GM23338 (cell line): ENCODE measurements around the gene DOCK1. TPM values are rescaled to one million over a fixed set of nuclear protein-coding genes. Genes with fewer than 3 reads are reported as not detected.

Source experiments
- ATAC-seq: fragments of 200-7000 bp; cut with Tn5 transposase; 3 replicates; pipeline ENCODE4 v1.9.1; 2020
- DNase-seq: peaks from one replicate; pipeline ENCODE4 v3.0.0-alpha.2; 2015; ENCODE audit warnings: low spot score
- H2AFZ ChIP-seq: fragments of 200-600 bp; sonication (generic); 2 replicates; pipeline ENCODE4 v1.8.0; 2016; ENCODE audit warnings: antibody characterized with exemption, mild to moderate bottlenecking, moderate library complexity
- H3F3A ChIP-seq: fragments of 200-600 bp; sonication (generic); replicated peaks from 2 replicates; pipeline ENCODE4 v1.8.0; 2017; ENCODE audit warnings: antibody characterized with exemption, mixed run types, low read depth
- H3K27ac ChIP-seq: fragments of 200-600 bp; sonication (generic); 2 replicates; pipeline ENCODE4 v1.6.1; 2016; ENCODE audit warnings: low read depth
- H3K27me3 ChIP-seq: fragments of 200-600 bp; sonication (generic); 2 replicates; pipeline ENCODE4 v1.8.0; 2016; ENCODE audit warnings: mild to moderate bottlenecking, mixed run types, moderate library complexity; ENCODE audit not compliant: insufficient read depth
- H3K36me3 ChIP-seq: fragments of 200-600 bp; sonication (generic); 2 replicates; pipeline ENCODE4 v1.8.0; 2016; ENCODE audit warnings: mild to moderate bottlenecking; ENCODE audit not compliant: insufficient read depth
- H3K4me1 ChIP-seq: fragments of 200-600 bp; sonication (generic); 2 replicates; pipeline ENCODE4 v1.8.0; 2016; ENCODE audit warnings: mild to moderate bottlenecking, moderate library complexity; ENCODE audit not compliant: insufficient read depth
- H3K4me2 ChIP-seq: fragments of 200-600 bp; sonication (generic); 2 replicates; pipeline ENCODE4 v1.7.1; 2017; ENCODE audit warnings: mixed run types
- H3K4me3 ChIP-seq: fragments of 200-600 bp; sonication (generic); 2 replicates; pipeline ENCODE4 v1.6.1; 2016; ENCODE audit warnings: mixed run types
- H3K79me2 ChIP-seq: fragments of 200-600 bp; sonication (generic); replicated peaks from 2 replicates; pipeline ENCODE4 v1.8.0; 2017; ENCODE audit warnings: mild to moderate bottlenecking; ENCODE audit not compliant: insufficient read depth
- H3K9me2 ChIP-seq: fragments of 200-600 bp; sonication (generic); 2 replicates; pipeline ENCODE4 v1.8.0; 2017; ENCODE audit not compliant: insufficient read depth
- H4K20me1 ChIP-seq: fragments of 200-600 bp; sonication (generic); replicated peaks from 2 replicates; pipeline ENCODE4 v1.8.0; 2017; ENCODE audit warnings: mild to moderate bottlenecking; ENCODE audit not compliant: insufficient read depth
- H3K27ac Mint-ChIP-seq: 2 replicates; pipeline ENCODE4 v1.8.0; 2020; ENCODE audit warnings: inconsistent platforms, mild to moderate bottlenecking, moderate library complexity, mixed read lengths
- H3K27me3 Mint-ChIP-seq: 3 replicates; pipeline ENCODE4 v1.8.0; 2022; ENCODE audit warnings: low read depth, mild to moderate bottlenecking, moderate library complexity, mixed read lengths, inconsistent platforms; ENCODE audit not compliant: insufficient read depth, poor library complexity
- H3K36me3 Mint-ChIP-seq: 3 replicates; pipeline ENCODE4 v1.8.0; 2021; ENCODE audit warnings: low read depth, mild to moderate bottlenecking, inconsistent platforms, moderate library complexity, mixed read lengths
- H3K4me1 Mint-ChIP-seq: 3 replicates; pipeline ENCODE4 v1.8.0; 2020; ENCODE audit warnings: mild to moderate bottlenecking, inconsistent platforms, mixed read lengths
- H3K4me3 Mint-ChIP-seq: 3 replicates; pipeline ENCODE4 v1.8.0; 2021; ENCODE audit warnings: moderate library complexity, mild to moderate bottlenecking, inconsistent platforms, mixed read lengths
- H3K9me3 Mint-ChIP-seq: 3 replicates; pipeline ENCODE4 v1.8.0; 2020; ENCODE audit warnings: moderate library complexity, mild to moderate bottlenecking, inconsistent platforms, mixed read lengths
- CREB1 ChIP-seq: fragments of 250-450 bp; sonication (Bioruptor Pico); IDR thresholded peaks from 2 replicates; pipeline ENCODE4 v1.5.0; 2020; ENCODE audit warnings: low read depth, mild to moderate bottlenecking, moderate library complexity
- EZH2phosphoT487 ChIP-seq: fragments of 200-600 bp; sonication (generic); IDR thresholded peaks from one replicate; pipeline ENCODE4 v1.8.1; 2018; ENCODE audit warnings: antibody characterized with exemption; ENCODE audit not compliant: unreplicated experiment
- JUNB ChIP-seq: IDR thresholded peaks from one replicate; pipeline ENCODE4 v1.6.1; 2016; ENCODE audit warnings: antibody characterized with exemption; ENCODE audit not compliant: unreplicated experiment
- NANOG ChIP-seq: IDR thresholded peaks from 2 replicates; pipeline ENCODE4 v1.6.1; 2016; ENCODE audit warnings: antibody characterized with exemption, borderline replicate concordance
- POLR2AphosphoS5 ChIP-seq: IDR thresholded peaks from 2 replicates; pipeline ENCODE4 v1.6.1; 2016; ENCODE audit warnings: antibody characterized with exemption, low read depth
- STAT1 ChIP-seq: IDR thresholded peaks from one replicate; pipeline ENCODE4 v1.6.1; 2016; ENCODE audit warnings: antibody characterized with exemption; ENCODE audit not compliant: unreplicated experiment
- ZNF114 ChIP-seq: fragments of 250-450 bp; sonication (Bioruptor Pico); IDR thresholded peaks from 2 replicates; pipeline ENCODE4 v1.5.0; 2020; ENCODE audit warnings: mild to moderate bottlenecking, moderate library complexity
- ZNF331 ChIP-seq: fragments of 250-450 bp; sonication (Bioruptor Pico); IDR thresholded peaks from 2 replicates; pipeline ENCODE4 v1.5.0; 2020; ENCODE audit warnings: low read depth, mild to moderate bottlenecking, moderate library complexity
- polyA plus RNA-seq: library from polyadenylated mRNA; unstranded; fragments of >200 nt; fragmentation: Nextera tagmentation; extraction: Ambion mirVana; gene quantifications from 2 replicates; pipeline ENCODE4 v1.2.1, GENCODE V29; 2016
- total RNA-seq: library from RNA; depleted of rRNA; stranded (reverse); fragments of >200 nt; shearing (Covaris generic); gene quantifications from 2 replicates; pipeline ENCODE4 v1.2.3, GENCODE V29; 2014
- TF ChIP-seq, protein P1 (sequence below): IDR thresholded peaks from 2 replicates; pipeline ENCODE4 v1.6.1; 2016; ENCODE audit warnings: antibody characterized with exemption
- TF ChIP-seq, protein P2 (sequence below): fragments of 250-450 bp; sonication (Bioruptor Pico); IDR thresholded peaks from 2 replicates; pipeline ENCODE4 v1.5.0; 2020; ENCODE audit warnings: mild to moderate bottlenecking, moderate library complexity
- TF ChIP-seq, protein P3 (sequence below), 2 experiments: fragments of 200-600 bp in 1 of 2; sonication (generic) in 1 of 2; conservative IDR thresholded peaks; 2 replicates each; pipeline versions ENCODE4 v1.5.1 to v1.6.1; 2016 to 2017; ENCODE audit warnings: antibody characterized with exemption in 2 of 2, low read depth in 2 of 2, mild to moderate bottlenecking in 2 of 2, moderate library complexity in 1 of 2
- TF ChIP-seq, protein P4 (sequence below): IDR thresholded peaks from one replicate; pipeline ENCODE4 v1.6.1; 2018; ENCODE audit warnings: antibody characterized with exemption; ENCODE audit not compliant: unreplicated experiment

Gene DOCK1
- total and polyA plus RNA-seq, 2 experiments from 2014 or later: 13.2 to 55.3 TPM

DNA sequence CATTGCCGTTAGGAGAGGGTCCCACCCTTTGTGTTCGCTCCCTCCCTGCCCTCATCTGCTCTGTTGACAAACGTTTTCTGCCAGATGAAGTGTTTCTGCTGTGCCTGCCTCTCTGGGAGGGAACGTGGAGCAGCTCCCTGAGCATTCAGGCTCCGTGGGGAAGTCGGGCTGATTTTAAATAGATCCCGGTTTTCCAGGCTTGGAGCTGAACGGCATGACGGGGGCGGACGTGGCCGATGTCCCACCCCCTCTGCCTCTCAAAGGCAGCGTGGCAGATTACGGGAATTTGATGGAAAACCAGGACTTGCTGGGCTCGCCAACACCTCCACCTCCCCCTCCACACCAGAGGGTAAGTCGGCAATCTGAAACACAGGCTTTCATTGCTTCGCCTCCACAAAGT lies 542.0 kb downstream of the DOCK1 start (continued):
- TF ChIP-seq, protein P1, sequence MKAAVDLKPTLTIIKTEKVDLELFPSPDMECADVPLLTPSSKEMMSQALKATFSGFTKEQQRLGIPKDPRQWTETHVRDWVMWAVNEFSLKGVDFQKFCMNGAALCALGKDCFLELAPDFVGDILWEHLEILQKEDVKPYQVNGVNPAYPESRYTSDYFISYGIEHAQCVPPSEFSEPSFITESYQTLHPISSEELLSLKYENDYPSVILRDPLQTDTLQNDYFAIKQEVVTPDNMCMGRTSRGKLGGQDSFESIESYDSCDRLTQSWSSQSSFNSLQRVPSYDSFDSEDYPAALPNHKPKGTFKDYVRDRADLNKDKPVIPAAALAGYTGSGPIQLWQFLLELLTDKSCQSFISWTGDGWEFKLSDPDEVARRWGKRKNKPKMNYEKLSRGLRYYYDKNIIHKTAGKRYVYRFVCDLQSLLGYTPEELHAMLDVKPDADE: no peak

DNA sequence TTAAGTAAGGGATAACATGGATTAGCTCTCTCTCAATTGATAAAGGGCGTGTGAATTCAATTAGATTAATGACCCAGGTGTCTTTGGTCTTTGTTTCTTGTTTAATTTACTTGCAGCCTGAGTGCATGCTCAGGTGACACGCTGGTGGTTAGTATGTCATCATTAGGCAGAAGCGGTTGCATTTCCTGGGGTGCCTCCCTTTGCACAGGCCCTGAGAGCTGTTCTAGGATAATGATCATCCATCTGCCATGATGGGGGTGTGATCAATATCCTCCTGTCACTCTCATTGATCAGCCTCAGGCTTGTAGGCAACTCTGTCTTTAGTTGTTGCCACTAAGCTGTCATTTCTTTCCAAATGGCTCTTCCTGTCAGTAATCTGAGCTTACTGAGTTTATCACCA lies 544.3 kb downstream of the DOCK1 start:
- H3K36me3 Mint-ChIP-seq: peaks cover 23% of the 10 kb centered on the region
- DNase-seq: no peak
- Histone ChIP-seq H3K4me3 (no peak overlapping the region), H3K4me1 (no peaks in the 10 kb centered on the region), H3K79me2 (no peaks in the 10 kb centered on the region), H3K27me3 (no peaks in the 10 kb centered on the region), H3K36me3 (no peaks in the 10 kb centered on the region), H3K4me2 (no peak overlapping the region), H3K27ac (no peak overlapping the region), H4K20me1 (no peaks in the 10 kb centered on the region; the same call in 1 of the 2 replicates), H3F3A (no peaks in the 10 kb centered on the region), H3K9me2 (no peaks in the 10 kb centered on the region), H2AFZ (no peak overlapping the region)
- H3K9me3 Mint-ChIP-seq: peaks cover 2% of the 10 kb centered on the region; the same call in 1 of the 3 replicates
- no peak overlapping the region for H3K4me3 Mint-ChIP-seq
- ATAC-seq: no peak
- H3K27ac Mint-ChIP-seq: no peak overlapping the region
- H3K27me3 Mint-ChIP-seq: no peaks in the 10 kb centered on the region
- H3K4me1 Mint-ChIP-seq: peaks cover 13% of the 10 kb centered on the region
- TF ChIP-seq NANOG (no peak), ZNF331 (CRISPR knock-in tag) (no peak), STAT1 (no peak), ZNF114 (CRISPR knock-in tag) (no peak), POLR2AphosphoS5 (no peak), JUNB (no peak), CREB1 (no peak), EZH2phosphoT487 (no peak)
- TF ChIP-seq, protein P1: no peak
- TF ChIP-seq, protein P2, sequence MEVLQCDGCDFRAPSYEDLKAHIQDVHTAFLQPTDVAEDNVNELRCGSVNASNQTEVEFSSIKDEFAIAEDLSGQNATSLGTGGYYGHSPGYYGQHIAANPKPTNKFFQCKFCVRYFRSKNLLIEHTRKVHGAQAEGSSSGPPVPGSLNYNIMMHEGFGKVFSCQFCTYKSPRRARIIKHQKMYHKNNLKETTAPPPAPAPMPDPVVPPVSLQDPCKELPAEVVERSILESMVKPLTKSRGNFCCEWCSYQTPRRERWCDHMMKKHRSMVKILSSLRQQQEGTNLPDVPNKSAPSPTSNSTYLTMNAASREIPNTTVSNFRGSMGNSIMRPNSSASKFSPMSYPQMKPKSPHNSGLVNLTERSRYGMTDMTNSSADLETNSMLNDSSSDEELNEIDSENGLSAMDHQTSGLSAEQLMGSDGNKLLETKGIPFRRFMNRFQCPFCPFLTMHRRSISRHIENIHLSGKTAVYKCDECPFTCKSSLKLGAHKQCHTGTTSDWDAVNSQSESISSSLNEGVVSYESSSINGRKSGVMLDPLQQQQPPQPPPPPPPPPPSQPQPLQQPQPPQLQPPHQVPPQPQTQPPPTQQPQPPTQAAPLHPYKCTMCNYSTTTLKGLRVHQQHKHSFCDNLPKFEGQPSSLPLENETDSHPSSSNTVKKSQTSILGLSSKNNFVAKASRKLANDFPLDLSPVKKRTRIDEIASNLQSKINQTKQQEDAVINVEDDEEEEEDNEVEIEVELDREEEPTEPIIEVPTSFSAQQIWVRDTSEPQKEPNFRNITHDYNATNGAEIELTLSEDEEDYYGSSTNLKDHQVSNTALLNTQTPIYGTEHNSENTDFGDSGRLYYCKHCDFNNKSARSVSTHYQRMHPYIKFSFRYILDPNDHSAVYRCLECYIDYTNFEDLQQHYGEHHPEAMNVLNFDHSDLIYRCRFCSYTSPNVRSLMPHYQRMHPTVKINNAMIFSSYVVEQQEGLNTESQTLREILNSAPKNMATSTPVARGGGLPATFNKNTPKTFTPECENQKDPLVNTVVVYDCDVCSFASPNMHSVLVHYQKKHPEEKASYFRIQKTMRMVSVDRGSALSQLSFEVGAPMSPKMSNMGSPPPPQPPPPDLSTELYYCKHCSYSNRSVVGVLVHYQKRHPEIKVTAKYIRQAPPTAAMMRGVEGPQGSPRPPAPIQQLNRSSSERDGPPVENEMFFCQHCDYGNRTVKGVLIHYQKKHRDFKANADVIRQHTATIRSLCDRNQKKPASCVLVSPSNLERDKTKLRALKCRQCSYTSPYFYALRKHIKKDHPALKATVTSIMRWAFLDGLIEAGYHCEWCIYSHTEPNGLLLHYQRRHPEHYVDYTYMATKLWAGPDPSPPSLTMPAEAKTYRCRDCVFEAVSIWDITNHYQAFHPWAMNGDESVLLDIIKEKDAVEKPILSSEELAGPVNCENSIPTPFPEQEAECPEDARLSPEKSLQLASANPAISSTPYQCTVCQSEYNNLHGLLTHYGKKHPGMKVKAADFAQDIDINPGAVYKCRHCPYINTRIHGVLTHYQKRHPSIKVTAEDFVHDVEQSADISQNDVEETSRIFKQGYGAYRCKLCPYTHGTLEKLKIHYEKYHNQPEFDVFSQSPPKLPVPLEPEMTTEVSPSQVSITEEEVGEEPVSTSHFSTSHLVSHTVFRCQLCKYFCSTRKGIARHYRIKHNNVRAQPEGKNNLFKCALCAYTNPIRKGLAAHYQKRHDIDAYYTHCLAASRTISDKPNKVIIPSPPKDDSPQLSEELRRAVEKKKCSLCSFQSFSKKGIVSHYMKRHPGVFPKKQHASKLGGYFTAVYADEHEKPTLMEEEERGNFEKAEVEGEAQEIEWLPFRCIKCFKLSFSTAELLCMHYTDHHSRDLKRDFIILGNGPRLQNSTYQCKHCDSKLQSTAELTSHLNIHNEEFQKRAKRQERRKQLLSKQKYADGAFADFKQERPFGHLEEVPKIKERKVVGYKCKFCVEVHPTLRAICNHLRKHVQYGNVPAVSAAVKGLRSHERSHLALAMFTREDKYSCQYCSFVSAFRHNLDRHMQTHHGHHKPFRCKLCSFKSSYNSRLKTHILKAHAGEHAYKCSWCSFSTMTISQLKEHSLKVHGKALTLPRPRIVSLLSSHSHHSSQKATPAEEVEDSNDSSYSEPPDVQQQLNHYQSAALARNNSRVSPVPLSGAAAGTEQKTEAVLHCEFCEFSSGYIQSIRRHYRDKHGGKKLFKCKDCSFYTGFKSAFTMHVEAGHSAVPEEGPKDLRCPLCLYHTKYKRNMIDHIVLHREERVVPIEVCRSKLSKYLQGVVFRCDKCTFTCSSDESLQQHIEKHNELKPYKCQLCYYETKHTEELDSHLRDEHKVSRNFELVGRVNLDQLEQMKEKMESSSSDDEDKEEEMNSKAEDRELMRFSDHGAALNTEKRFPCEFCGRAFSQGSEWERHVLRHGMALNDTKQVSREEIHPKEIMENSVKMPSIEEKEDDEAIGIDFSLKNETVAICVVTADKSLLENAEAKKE (CRISPR knock-in tag): no peak
- TF ChIP-seq, protein P3, sequence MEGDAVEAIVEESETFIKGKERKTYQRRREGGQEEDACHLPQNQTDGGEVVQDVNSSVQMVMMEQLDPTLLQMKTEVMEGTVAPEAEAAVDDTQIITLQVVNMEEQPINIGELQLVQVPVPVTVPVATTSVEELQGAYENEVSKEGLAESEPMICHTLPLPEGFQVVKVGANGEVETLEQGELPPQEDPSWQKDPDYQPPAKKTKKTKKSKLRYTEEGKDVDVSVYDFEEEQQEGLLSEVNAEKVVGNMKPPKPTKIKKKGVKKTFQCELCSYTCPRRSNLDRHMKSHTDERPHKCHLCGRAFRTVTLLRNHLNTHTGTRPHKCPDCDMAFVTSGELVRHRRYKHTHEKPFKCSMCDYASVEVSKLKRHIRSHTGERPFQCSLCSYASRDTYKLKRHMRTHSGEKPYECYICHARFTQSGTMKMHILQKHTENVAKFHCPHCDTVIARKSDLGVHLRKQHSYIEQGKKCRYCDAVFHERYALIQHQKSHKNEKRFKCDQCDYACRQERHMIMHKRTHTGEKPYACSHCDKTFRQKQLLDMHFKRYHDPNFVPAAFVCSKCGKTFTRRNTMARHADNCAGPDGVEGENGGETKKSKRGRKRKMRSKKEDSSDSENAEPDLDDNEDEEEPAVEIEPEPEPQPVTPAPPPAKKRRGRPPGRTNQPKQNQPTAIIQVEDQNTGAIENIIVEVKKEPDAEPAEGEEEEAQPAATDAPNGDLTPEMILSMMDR (conservative IDR thresholded peaks at IDR 0.05; ENCODE audit: low read depth in 2 of 2): no peak
- TF ChIP-seq, protein P4, sequence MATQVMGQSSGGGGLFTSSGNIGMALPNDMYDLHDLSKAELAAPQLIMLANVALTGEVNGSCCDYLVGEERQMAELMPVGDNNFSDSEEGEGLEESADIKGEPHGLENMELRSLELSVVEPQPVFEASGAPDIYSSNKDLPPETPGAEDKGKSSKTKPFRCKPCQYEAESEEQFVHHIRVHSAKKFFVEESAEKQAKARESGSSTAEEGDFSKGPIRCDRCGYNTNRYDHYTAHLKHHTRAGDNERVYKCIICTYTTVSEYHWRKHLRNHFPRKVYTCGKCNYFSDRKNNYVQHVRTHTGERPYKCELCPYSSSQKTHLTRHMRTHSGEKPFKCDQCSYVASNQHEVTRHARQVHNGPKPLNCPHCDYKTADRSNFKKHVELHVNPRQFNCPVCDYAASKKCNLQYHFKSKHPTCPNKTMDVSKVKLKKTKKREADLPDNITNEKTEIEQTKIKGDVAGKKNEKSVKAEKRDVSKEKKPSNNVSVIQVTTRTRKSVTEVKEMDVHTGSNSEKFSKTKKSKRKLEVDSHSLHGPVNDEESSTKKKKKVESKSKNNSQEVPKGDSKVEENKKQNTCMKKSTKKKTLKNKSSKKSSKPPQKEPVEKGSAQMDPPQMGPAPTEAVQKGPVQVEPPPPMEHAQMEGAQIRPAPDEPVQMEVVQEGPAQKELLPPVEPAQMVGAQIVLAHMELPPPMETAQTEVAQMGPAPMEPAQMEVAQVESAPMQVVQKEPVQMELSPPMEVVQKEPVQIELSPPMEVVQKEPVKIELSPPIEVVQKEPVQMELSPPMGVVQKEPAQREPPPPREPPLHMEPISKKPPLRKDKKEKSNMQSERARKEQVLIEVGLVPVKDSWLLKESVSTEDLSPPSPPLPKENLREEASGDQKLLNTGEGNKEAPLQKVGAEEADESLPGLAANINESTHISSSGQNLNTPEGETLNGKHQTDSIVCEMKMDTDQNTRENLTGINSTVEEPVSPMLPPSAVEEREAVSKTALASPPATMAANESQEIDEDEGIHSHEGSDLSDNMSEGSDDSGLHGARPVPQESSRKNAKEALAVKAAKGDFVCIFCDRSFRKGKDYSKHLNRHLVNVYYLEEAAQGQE: no peak
